ENCODE data around the gene NDUFA11. TPM values are rescaled to one million over a fixed set of nuclear protein-coding genes. Genes with fewer than 3 reads are reported as not detected.

NDUFA11 gene
- total and polyA plus RNA-seq, 2 of the 13 experiments (the other 11 are each of a cell fraction or from before 2014, with no cell fraction given) = 286 to 378 TPM

- TF ChIP-seq ZNF639 (CRISPR knock-in tag; conservative IDR thresholded peaks at IDR 0.05) (peak; percentile 67; the same call in 1 of the 2 replicates), POLR2AphosphoS5 (IDR thresholded peaks at IDR 0.05; ENCODE audit: low read depth, low read length) (0 out of 2 replicates have a peak, but pooled peaks have one; percentile 6), MIER3 (CRISPR knock-in tag; IDR thresholded peaks at IDR 0.05; ENCODE audit: borderline replicate concordance) (0 out of 2 replicates have a peak, but pooled peaks have one; percentile 6), ZNF644 (CRISPR knock-in tag; IDR thresholded peaks at IDR 0.05; ENCODE audit: low read depth) (no peak), ZMYM3 (CRISPR knock-in tag; IDR thresholded peaks at IDR 0.05) (peak; percentile 43; the same call in 1 of the 2 replicates), KLF16 (CRISPR knock-in tag; IDR thresholded peaks at IDR 0.05) (peak in 1 of 2 experiments; percentile 7; a peak in 1 of 4 replicates), ZNF501 (CRISPR knock-in tag; IDR thresholded peaks at IDR 0.05) (no peak), ZMYM2 (CRISPR knock-in tag; IDR thresholded peaks at IDR 0.05) (0 out of 2 replicates have a peak, but pooled peaks have one; percentile 55), SMAD3 (CRISPR knock-in tag; IDR thresholded peaks at IDR 0.05) (0 out of 2 replicates have a peak, but pooled peaks have one; percentile 53), MXD3 (CRISPR knock-in tag; IDR thresholded peaks at IDR 0.05) (0 out of 2 replicates have a peak, but pooled peaks have one; percentile 30), LRRFIP1 (CRISPR knock-in tag; conservative IDR thresholded peaks at IDR 0.05) (no peak), NR2F1 (CRISPR knock-in tag; IDR thresholded peaks at IDR 0.05) (no peak), KMT2B (CRISPR knock-in tag; IDR thresholded peaks at IDR 0.05) (0 out of 2 replicates have a peak, but pooled peaks have one; percentile 8), ARID5B (CRISPR knock-in tag; IDR thresholded peaks at IDR 0.05) (peak; percentile 4; the same call in 1 of the 2 replicates), ZNF431 (CRISPR knock-in tag; IDR thresholded peaks at IDR 0.05; ENCODE audit: borderline replicate concordance, low read depth) (0 out of 2 replicates have a peak, but pooled peaks have one; percentile 8), UBTF (CRISPR knock-in tag; IDR thresholded peaks at IDR 0.05) (0 out of 2 replicates have a peak, but pooled peaks have one; percentile 15), NFIB (CRISPR knock-in tag; IDR thresholded peaks at IDR 0.05; ENCODE audit: borderline replicate concordance) (no peak), KDM2A (CRISPR knock-in tag; IDR thresholded peaks at IDR 0.05; ENCODE audit: borderline replicate concordance, low read depth) (0 out of 2 replicates have a peak, but pooled peaks have one; percentile 10)
Measured at GRCh38 chr19:5892772-5893275, 10.8 kb downstream of the NDUFA11 start (continued).
